Measurements from ENCODE around the gene SCFD1. TPM values are rescaled to one million over a fixed set of nuclear protein-coding genes. Genes with fewer than 3 reads are reported as not detected.
A peak's percentile ranks its signal among the peaks of the same experiment; 100 is the strongest.
"Not testable (repeated sequence)": the region's sequence is repeated elsewhere in the genome, so short reads cannot be mapped to it uniquely, and the experiment has no call there.

Gene SCFD1
- total RNA-seq, 1 experiment from 2014 or later, result 126 TPM

GRCh38 chr14:30573966-30574365 lies 48.2 kb upstream of the SCFD1 start:
- no TSS peak for BruUV-seq (replicated peaks)
- intact Hi-C loops (cut with micrococcal nuclease), result no loop called here
- Mint-ChIP-seq H3K9me3 (ENCODE audit: unreplicated experiment) (no peaks in the 10 kb centered on the region), H3K36me3 (ENCODE audit: insufficient read depth, unreplicated experiment) (peaks cover 5% of the 10 kb centered on the region), H3K27me3 (ENCODE audit: insufficient read depth, unreplicated experiment) (no peaks in the 10 kb centered on the region), H3K4me3 (ENCODE audit: unreplicated experiment) (no peak overlapping the region), H3K27ac (ENCODE audit: low read depth, unreplicated experiment) (peak overlapping the region; percentile 92), H3K4me1 (ENCODE audit: insufficient read depth, unreplicated experiment) (peaks cover 50% of the 10 kb centered on the region)
- ChIA-PET POLR2A (interaction anchor here (1.0 to 1.3 kb wide), 2 partner anchors 7 to 37 kb away, joined by 4 to 5 read pairs; no protein-coding TSS in a partner anchor), CTCF (interaction anchor here (0.6 to 1.1 kb wide), 3 partner anchors 37 to 352 kb away, joined by 3 read pairs; no protein-coding TSS in a partner anchor)
- TF ChIP-seq, protein P1, sequence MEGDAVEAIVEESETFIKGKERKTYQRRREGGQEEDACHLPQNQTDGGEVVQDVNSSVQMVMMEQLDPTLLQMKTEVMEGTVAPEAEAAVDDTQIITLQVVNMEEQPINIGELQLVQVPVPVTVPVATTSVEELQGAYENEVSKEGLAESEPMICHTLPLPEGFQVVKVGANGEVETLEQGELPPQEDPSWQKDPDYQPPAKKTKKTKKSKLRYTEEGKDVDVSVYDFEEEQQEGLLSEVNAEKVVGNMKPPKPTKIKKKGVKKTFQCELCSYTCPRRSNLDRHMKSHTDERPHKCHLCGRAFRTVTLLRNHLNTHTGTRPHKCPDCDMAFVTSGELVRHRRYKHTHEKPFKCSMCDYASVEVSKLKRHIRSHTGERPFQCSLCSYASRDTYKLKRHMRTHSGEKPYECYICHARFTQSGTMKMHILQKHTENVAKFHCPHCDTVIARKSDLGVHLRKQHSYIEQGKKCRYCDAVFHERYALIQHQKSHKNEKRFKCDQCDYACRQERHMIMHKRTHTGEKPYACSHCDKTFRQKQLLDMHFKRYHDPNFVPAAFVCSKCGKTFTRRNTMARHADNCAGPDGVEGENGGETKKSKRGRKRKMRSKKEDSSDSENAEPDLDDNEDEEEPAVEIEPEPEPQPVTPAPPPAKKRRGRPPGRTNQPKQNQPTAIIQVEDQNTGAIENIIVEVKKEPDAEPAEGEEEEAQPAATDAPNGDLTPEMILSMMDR (IDR thresholded peaks at IDR 0.05; ENCODE audit: unreplicated experiment), result no peak
- no peak for DNase-seq (ENCODE audit: unreplicated experiment)

DNA sequence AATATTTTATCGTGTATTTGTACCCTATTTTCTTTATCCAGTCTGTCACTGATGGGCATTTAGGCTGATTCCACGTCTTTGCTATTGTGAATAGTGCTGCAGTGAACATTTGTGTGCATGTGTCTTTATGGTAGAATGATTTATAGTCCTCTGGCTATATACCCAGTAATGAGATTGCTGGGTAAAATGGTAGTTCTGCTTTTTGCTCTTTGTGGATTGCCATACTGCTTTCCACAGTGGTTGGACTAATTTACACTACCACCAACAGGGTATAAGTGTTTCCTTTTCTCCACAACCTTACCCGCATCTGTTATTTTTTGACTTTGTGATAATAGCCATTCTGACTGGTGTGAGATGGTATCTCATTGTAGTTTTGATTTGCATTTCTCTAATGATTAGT lies 47.3 kb upstream of the SCFD1 start:
- H3K4me3 Mint-ChIP-seq (ENCODE audit: unreplicated experiment); DNase-seq (ENCODE audit: unreplicated experiment); H3K27me3 Mint-ChIP-seq (ENCODE audit: insufficient read depth, unreplicated experiment); intact Hi-C loops (cut with micrococcal nuclease); BruUV-seq (replicated peaks); H3K36me3 Mint-ChIP-seq (ENCODE audit: insufficient read depth, unreplicated experiment); H3K9me3 Mint-ChIP-seq (ENCODE audit: unreplicated experiment): not testable (repeated sequence)
- ChIA-PET CTCF (interaction anchor here (0.9 to 1.1 kb wide), 2 partner anchors 36 to 352 kb away, joined by 3 read pairs; no protein-coding TSS in a partner anchor), POLR2A (interaction anchor here (1.2 kb wide), 1 partner anchor 48 kb away, joined by 3 read pairs; the partner anchor contains the start of gene SCFD1)
- peaks cover 42% of the 10 kb centered on the region for H3K4me1 Mint-ChIP-seq (ENCODE audit: insufficient read depth, unreplicated experiment)
- peak overlapping the region; percentile 92 for H3K27ac Mint-ChIP-seq (ENCODE audit: low read depth, unreplicated experiment)

DNA sequence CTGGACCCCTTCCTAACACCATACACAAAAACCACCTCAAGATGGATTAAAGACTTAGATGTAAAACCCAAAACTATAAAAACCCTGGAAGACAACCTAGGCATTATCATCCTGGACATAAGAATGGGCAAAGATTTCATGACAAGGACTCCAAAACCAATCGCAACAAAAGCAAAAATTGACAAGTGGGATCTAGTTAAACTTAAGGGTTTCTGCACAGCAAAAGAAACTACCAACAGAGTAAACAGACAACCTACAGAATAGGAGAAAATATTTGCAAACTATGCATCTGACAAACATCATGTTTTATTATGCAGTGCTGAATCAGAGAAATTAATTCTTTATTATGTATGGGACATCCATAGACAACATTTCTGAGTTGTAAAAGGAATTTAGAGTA lies 45.8 kb upstream of the SCFD1 start:
- Mint-ChIP-seq H3K4me1 (ENCODE audit: insufficient read depth, unreplicated experiment) (peaks cover 27% of the 10 kb centered on the region), H3K27ac (ENCODE audit: low read depth, unreplicated experiment) (peak overlapping the region; percentile 42)
- H3K36me3 Mint-ChIP-seq (ENCODE audit: insufficient read depth, unreplicated experiment); POLR2A ChIA-PET; intact Hi-C loops (cut with micrococcal nuclease); DNase-seq (ENCODE audit: unreplicated experiment); H3K4me3 Mint-ChIP-seq (ENCODE audit: unreplicated experiment); H3K27me3 Mint-ChIP-seq (ENCODE audit: insufficient read depth, unreplicated experiment); H3K9me3 Mint-ChIP-seq (ENCODE audit: unreplicated experiment); CTCF ChIA-PET; BruUV-seq (replicated peaks): not testable (repeated sequence)

DNA sequence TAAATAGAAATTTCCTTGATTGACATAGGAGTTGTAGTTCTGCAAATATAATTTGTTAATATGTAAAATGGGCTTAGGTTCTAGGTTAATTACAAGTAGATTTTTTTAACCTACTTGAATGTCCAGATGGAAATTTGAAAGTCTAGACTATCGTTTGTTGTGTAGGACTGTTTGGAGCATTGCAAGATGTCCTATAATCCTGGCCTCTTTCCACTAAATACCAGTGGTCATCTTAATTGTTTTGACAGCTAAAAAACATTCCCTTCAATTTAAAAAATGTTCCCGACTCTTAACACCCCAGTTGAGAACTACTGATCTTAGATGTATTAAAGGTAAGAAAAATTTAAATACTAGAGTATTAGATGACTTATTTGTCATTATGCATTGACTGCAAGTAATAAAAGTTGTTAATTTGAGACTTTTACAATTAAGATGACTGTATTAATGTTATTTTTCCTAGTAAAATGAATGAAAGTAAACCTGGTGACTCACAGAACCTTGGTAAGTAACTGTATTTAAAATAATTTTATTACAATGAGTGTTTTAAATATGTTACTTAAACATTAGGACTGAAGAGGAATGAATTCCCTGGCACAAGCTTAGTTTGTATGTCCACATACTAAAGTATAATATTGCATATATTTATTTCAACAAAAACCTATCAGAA lies 41.4 kb upstream of the SCFD1 start:
- H3K9me3 Mint-ChIP-seq (ENCODE audit: unreplicated experiment), result no peaks in the 10 kb centered on the region
- intact Hi-C loops (cut with micrococcal nuclease), result no loop called here
- TF ChIP-seq, protein P1 (IDR thresholded peaks at IDR 0.05; ENCODE audit: unreplicated experiment), result no peak
- no peak for DNase-seq (ENCODE audit: unreplicated experiment)
- peaks cover 12% of the 10 kb centered on the region for H3K4me1 Mint-ChIP-seq (ENCODE audit: insufficient read depth, unreplicated experiment)
- H3K27ac Mint-ChIP-seq (ENCODE audit: low read depth, unreplicated experiment), result no peak overlapping the region
- no peaks in the 10 kb centered on the region for H3K27me3 Mint-ChIP-seq (ENCODE audit: insufficient read depth, unreplicated experiment)
- POLR2A ChIA-PET, result interaction anchor here (0.6 to 1.4 kb wide), 3 partner anchors 7 to 23 kb away, joined by 3 to 4 read pairs (median 3); no protein-coding TSS in a partner anchor
- H3K36me3 Mint-ChIP-seq (ENCODE audit: insufficient read depth, unreplicated experiment), result peaks cover 22% of the 10 kb centered on the region
- CTCF ChIA-PET, result interaction anchor here (0.6 to 1.1 kb wide), 5 partner anchors 9 to 655 kb away, joined by 3 to 5 read pairs (median 3); no protein-coding TSS in a partner anchor
- H3K4me3 Mint-ChIP-seq (ENCODE audit: unreplicated experiment), result no peak overlapping the region
- no TSS peak for BruUV-seq (replicated peaks)

DNA sequence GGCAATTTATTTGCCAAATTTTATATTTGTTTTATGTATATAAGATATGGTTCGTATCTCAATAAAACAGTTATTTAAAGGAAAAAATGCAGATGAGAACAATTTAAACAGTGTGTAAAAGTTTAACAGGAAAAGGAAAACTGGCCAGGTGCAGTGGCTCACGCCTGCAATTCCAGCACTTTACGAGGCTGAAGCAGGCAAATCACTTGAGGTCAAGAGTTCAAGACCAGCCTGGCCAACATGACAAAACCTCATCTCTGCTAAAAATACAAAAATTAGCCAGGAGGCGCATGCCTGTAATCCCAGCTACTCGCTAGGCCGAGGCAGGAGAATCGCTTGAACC lies 40.9 kb upstream of the SCFD1 start:
- Mint-ChIP-seq H3K27me3 (ENCODE audit: insufficient read depth, unreplicated experiment) (no peaks in the 10 kb centered on the region), H3K4me3 (ENCODE audit: unreplicated experiment) (no peak overlapping the region), H3K4me1 (ENCODE audit: insufficient read depth, unreplicated experiment) (peaks cover 12% of the 10 kb centered on the region), H3K27ac (ENCODE audit: low read depth, unreplicated experiment) (no peak overlapping the region), H3K36me3 (ENCODE audit: insufficient read depth, unreplicated experiment) (peaks cover 27% of the 10 kb centered on the region), H3K9me3 (ENCODE audit: unreplicated experiment) (no peaks in the 10 kb centered on the region)
- no peak for DNase-seq (ENCODE audit: unreplicated experiment)
- intact Hi-C loops (cut with micrococcal nuclease), result no loop called here
- ChIA-PET POLR2A (interaction anchor here (0.6 to 1.4 kb wide), 3 partner anchors 8 to 22 kb away, joined by 3 to 4 read pairs (median 3); no protein-coding TSS in a partner anchor), CTCF (interaction anchor here (0.6 kb wide), 1 partner anchor 11 kb away, joined by 3 read pairs; no protein-coding TSS in a partner anchor)
- no TSS peak for BruUV-seq (replicated peaks)
- TF ChIP-seq, protein P1 (IDR thresholded peaks at IDR 0.05; ENCODE audit: unreplicated experiment), result no peak
